ENCODE results near the gene TUBAL3. TPM values are rescaled to one million over a fixed set of nuclear protein-coding genes. Genes with fewer than 3 reads are reported as not detected.

Gene TUBAL3
- polyA plus RNA-seq, 2 of the 4 experiments (the other 2 are of a cell fraction): 0.34 to 1.4 TPM

DNA sequence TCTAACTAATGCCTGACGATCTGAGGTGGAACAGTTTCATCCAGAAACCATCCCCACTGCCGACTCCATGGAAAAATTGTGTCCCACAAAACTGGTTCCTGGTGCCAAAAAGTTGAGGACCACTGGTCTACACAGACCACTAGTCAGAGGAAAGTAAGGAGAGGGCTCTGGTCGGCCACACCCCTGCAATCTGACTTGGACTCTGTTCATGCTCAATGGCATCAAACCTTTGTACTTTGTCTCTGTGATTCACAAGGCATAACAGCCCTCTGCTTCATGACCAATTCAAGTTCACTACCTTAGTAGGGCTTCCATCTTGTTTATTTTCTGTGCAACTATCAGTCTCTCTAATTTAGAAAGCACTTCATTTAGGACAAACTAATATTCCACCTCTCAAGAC, 1.8 kb downstream of the TUBAL3 start:
- CTCF ChIA-PET: no interaction called here
- no peaks in the 10 kb centered on the region for H3K4me1 ChIP-seq
- no peak overlapping the region for H3K4me3 ChIP-seq
- FAIRE-seq (no peak), DNase-seq (ENCODE audit: low read depth in 1 of 2, low spot score in 1 of 2) (no peak), ATAC-seq (no peak)
- H3K27ac ChIP-seq: no peak overlapping the region
- no peak overlapping the region for H3K4me2 ChIP-seq
- peaks cover 5% of the 10 kb centered on the region; the same call in 2 of the 3 replicates for H3K9me3 ChIP-seq
- WGBS (ENCODE audit: missing lambda C conversion rate): 46% methylated on average over 3 of the region's 3 CpGs
- POLR2A ChIA-PET: no interaction called here
- TF ChIP-seq ZSCAN20 (CRISPR knock-in tag; IDR thresholded peaks at IDR 0.05) (no peak), HOXA7 (CRISPR knock-in tag; IDR thresholded peaks at IDR 0.05) (no peak), MYC (IDR thresholded peaks at IDR 0.05; ENCODE audit: borderline replicate concordance, low read length) (no peak)

DNA sequence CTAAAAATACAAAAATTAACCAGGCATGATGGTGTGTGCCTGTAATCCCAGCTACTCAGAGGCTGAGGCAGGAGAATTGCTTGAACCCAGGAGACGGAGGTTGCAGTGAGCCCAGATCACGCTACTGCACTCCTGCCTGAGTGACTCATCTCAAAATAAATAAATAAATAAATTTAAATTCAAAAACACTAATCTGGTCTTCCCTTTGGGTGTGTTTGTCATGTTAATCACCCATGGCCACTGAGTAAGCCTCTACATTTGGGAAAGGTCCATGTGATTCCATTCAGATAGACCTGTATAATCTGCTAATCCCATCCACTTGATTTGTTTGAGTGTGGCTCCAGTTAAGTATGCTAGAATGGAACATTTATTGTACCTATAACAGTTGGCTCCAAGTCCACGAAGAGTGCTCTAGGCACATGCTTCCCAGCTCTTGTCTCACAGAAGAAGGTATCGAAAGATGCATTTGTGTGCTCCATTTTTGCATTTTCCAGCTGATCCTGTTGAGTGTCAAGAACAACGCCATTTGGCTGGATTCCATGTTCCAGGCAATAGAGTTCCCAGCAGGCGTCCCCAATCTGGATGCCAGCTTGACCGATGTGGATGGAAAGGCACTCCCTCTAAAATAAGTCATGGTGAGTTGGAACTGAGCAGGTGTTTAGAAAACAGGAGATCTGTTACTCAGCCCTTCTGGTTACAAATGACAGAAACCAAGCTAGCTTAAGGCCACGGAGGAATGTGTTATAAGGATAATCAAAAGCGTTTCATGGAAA, 4.0 kb downstream of the TUBAL3 start:
- no peak for DNase-seq (ENCODE audit: low read depth in 1 of 2, low spot score in 1 of 2)
- ChIA-PET POLR2A (no interaction called here), CTCF (interaction anchor here (0.6 to 4.8 kb wide), 5 partner anchors 34 to 585 kb away, joined by 3 to 17 read pairs (median 3); no protein-coding TSS in a partner anchor)
- TF ChIP-seq EHMT2 (IDR thresholded peaks at IDR 0.05; ENCODE audit: low read depth) (no peak), CHD4 (IDR thresholded peaks at IDR 0.05; ENCODE audit: borderline replicate concordance) (no peak), RFX5 (IDR thresholded peaks at IDR 0.05) (no peak), ZFP36 (IDR thresholded peaks at IDR 0.05; ENCODE audit: borderline replicate concordance, partially characterized antibody) (no peak), CHD2 (IDR thresholded peaks at IDR 0.05; ENCODE audit: low read length, partially characterized antibody) (no peak), FOSL2 (IDR thresholded peaks at IDR 0.05) (no peak), FOSL2 (CRISPR knock-in tag; IDR thresholded peaks at IDR 0.05) (no peak), ZNF302 (CRISPR knock-in tag; IDR thresholded peaks at IDR 0.05) (no peak), CBX8 (IDR thresholded peaks at IDR 0.05) (no peak)
- TF ChIP-seq, protein P1, sequence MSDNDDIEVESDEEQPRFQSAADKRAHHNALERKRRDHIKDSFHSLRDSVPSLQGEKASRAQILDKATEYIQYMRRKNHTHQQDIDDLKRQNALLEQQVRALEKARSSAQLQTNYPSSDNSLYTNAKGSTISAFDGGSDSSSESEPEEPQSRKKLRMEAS (IDR thresholded peaks at IDR 0.05): no peak
- TF ChIP-seq, protein P2, sequence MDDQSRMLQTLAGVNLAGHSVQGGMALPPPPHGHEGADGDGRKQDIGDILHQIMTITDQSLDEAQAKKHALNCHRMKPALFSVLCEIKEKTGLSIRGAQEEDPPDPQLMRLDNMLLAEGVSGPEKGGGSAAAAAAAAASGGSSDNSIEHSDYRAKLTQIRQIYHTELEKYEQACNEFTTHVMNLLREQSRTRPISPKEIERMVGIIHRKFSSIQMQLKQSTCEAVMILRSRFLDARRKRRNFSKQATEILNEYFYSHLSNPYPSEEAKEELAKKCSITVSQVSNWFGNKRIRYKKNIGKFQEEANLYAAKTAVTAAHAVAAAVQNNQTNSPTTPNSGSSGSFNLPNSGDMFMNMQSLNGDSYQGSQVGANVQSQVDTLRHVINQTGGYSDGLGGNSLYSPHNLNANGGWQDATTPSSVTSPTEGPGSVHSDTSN (IDR thresholded peaks at IDR 0.05): no peak
- ATAC-seq: no peak
- H3K27ac ChIP-seq: no peak overlapping the region
- H3K4me2 ChIP-seq: no peak overlapping the region
- H3K4me3 ChIP-seq: no peak overlapping the region
- H3K9me3 ChIP-seq: no peaks in the 10 kb centered on the region
- no peak for FAIRE-seq
- 85% methylated on average over 9 of the region's 9 CpGs for WGBS (ENCODE audit: missing lambda C conversion rate)
- H3K4me1 ChIP-seq: no peaks in the 10 kb centered on the region

DNA sequence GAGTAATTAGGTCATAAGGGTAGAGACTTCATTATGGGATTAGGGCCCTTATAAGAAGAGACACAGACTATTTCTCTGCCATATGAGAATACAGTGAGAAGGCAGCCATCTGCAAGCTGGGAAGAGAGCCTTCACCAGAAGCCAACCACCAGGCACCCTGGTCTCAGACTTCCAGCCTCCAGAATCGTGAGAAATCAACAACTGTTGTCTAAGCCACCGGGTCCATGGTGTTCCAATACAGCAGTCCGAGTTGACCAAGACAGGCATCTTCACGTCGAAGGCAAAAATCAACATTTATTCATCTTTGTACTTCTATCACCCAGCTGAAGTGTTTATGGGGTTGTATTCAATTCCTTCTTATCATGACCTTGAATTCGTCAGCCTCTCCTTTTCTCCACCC, 5.3 kb downstream of the TUBAL3 start:
- no peak overlapping the region for H3K27ac ChIP-seq
- ATAC-seq (no peak), FAIRE-seq (no peak), DNase-seq (ENCODE audit: low read depth in 1 of 2, low spot score in 1 of 2) (no peak)
- H3K4me2 ChIP-seq: no peak overlapping the region
- ChIA-PET CTCF (interaction anchor here (1.0 to 4.8 kb wide), 6 partner anchors 15 to 584 kb away, joined by 3 to 17 read pairs (median 4); no protein-coding TSS in a partner anchor), POLR2A (no interaction called here)
- TF ChIP-seq JUN (IDR thresholded peaks at IDR 0.05) (no peak), EHF (CRISPR knock-in tag; IDR thresholded peaks at IDR 0.05) (no peak)
- no peaks in the 10 kb centered on the region for H3K9me3 ChIP-seq
- no peaks in the 10 kb centered on the region for H3K4me1 ChIP-seq
- 55% methylated on average over 6 of the region's 6 CpGs for WGBS (ENCODE audit: missing lambda C conversion rate)
- H3K4me3 ChIP-seq: no peak overlapping the region

DNA sequence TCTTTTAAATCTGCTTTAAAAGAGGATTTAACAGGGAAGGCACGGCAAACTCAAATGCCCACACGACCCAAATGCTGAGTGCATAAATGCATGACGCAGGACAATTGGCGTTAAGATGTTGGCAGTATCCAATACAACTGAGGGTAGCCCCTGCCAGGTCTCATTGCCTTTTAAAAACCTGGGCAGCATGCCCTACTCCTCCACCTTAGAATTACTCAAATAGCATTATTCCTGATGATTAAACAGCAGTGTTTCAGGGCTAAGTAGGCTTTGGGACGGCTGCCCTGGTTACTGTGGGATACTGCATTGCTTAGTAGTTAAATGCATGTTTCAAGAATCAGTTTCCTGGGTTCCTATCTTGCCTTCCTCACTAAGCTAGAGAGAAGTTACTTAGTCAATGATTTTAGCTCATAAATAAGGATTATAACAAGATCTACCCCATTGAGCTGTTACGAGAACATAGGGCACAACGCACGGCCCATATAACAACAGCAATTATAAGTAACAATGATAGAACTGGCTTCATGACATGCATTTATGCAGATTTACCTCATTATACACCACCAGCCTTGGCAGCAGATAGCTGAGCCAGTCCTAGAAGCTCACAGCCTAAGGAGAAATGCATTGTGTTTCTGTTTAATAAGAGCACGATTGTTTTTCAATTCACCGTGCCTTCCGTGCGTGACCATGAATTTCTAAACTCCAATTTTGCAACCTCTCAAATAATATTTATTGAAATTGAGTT, 7.9 kb downstream of the TUBAL3 start:
- H3K4me1 ChIP-seq: no peaks in the 10 kb centered on the region
- no peak overlapping the region for H3K27ac ChIP-seq
- TF ChIP-seq, protein P1 (IDR thresholded peaks at IDR 0.05): no peak
- no peak for TF ChIP-seq MAZ (IDR thresholded peaks at IDR 0.05; ENCODE audit: borderline replicate concordance, low read depth, low read length)
- no peak for TF ChIP-seq TFCP2L1 (CRISPR knock-in tag; IDR thresholded peaks at IDR 0.05)
- no peak for TF ChIP-seq HOXB13 (CRISPR knock-in tag; IDR thresholded peaks at IDR 0.05; ENCODE audit: low read depth)
- TF ChIP-seq, protein P3, sequence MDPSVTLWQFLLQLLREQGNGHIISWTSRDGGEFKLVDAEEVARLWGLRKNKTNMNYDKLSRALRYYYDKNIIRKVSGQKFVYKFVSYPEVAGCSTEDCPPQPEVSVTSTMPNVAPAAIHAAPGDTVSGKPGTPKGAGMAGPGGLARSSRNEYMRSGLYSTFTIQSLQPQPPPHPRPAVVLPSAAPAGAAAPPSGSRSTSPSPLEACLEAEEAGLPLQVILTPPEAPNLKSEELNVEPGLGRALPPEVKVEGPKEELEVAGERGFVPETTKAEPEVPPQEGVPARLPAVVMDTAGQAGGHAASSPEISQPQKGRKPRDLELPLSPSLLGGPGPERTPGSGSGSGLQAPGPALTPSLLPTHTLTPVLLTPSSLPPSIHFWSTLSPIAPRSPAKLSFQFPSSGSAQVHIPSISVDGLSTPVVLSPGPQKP (IDR thresholded peaks at IDR 0.05; ENCODE audit: low read depth, low read length): no peak
- TF ChIP-seq EHF (CRISPR knock-in tag; IDR thresholded peaks at IDR 0.05): no peak
- TF ChIP-seq RCOR1 (IDR thresholded peaks at IDR 0.05; ENCODE audit: low read depth, low read length): no peak
- CTCF ChIA-PET: interaction anchor here (1.4 to 4.8 kb wide), 4 partner anchors 10 to 547 kb away, joined by 4 to 17 read pairs (median 4); no protein-coding TSS in a partner anchor
- DNase-seq (ENCODE audit: low read depth in 1 of 2, low spot score in 1 of 2) (no peak), ATAC-seq (no peak), FAIRE-seq (no peak)
- POLR2A ChIA-PET: no interaction called here
- H3K4me2 ChIP-seq: no peak overlapping the region
- no peak overlapping the region for H3K4me3 ChIP-seq
- H3K9me3 ChIP-seq: peaks cover 21% of the 10 kb centered on the region
- WGBS (ENCODE audit: missing lambda C conversion rate): 83% methylated on average over 12 of the region's 12 CpGs
